Fibroblast of villous mesenchyme (primary cell): ENCODE measurements around the gene LTN1. TPM values are rescaled to one million over a fixed set of nuclear protein-coding genes. Genes with fewer than 3 reads are reported as not detected.
"Not testable (repeated sequence)": the region's sequence is repeated elsewhere in the genome, so short reads cannot be mapped to it uniquely, and the experiment has no call there.

Source experiments
- DNase-seq: peaks from one replicate; pipeline ENCODE4 v3.0.0-alpha.2; 2010; ENCODE audit warnings: low read depth
- H3K4me3 ChIP-seq: 2 replicates; pipeline ENCODE4 v1.5.1; 2011; ENCODE audit warnings: low read depth, mild to moderate bottlenecking, low read length
- CTCF ChIP-seq: IDR thresholded peaks from 2 replicates; pipeline ENCODE4 v1.5.1; 2012; ENCODE audit warnings: low read depth, mild to moderate bottlenecking, low read length; ENCODE audit not compliant: insufficient read depth
- total RNA-seq: library from RNA; depleted of rRNA; stranded (reverse); fragments of >200 nt; gene quantifications from 2 replicates; pipeline ENCODE4 v1.2.3, GENCODE V29; 2012

The LTN1 gene
- total RNA-seq, 1 donor: 45.8 TPM

GRCh38 chr21:29025328-29025713 is 32.6 kb upstream of the LTN1 start:
- no peak for TF ChIP-seq CTCF
- DNase-seq: peak; percentile 72
- H3K4me3 ChIP-seq: peak overlapping the region; percentile 68

- TF ChIP-seq CTCF: peak; percentile 32
- peak; percentile 100 for DNase-seq
- peak within 1 kb of the TSS; percentile 68 for H3K4me3 ChIP-seq
Measured at GRCh38 chr21:29024474-29025327, 32.0 kb upstream of the LTN1 start, which contains the start of gene USP16. USP16 (plus strand) TSS chr21:29024668; CDS start chr21:29027914, 3,246 bp downstream.

- DNase-seq: no peak
- no peak overlapping the region for H3K4me3 ChIP-seq
- no peak for TF ChIP-seq CTCF
Measured at GRCh38 chr21:29022166-29022565, 29.5 kb upstream of the LTN1 start.

- TF ChIP-seq CTCF: no peak
- DNase-seq: peak; percentile 41
- H3K4me3 ChIP-seq: peak overlapping the region; percentile 96
Measured at GRCh38 chr21:29018540-29018939, 25.9 kb upstream of the LTN1 start.

GRCh38 chr21:29017639-29018237 is 25.1 kb upstream of the LTN1 start:
- DNase-seq: peak; percentile 21
- TF ChIP-seq CTCF: no peak
- peak overlapping the region; percentile 96 for H3K4me3 ChIP-seq

GRCh38 chr21:29011236-29011635 is 18.6 kb upstream of the LTN1 start:
- not testable (repeated sequence) for H3K4me3 ChIP-seq, DNase-seq

- no peak for TF ChIP-seq CTCF
- no peak for DNase-seq
- no peak overlapping the region for H3K4me3 ChIP-seq
Measured at GRCh38 chr21:29008367-29008766, 15.7 kb upstream of the LTN1 start.
